Measurements from ENCODE around the gene WNT3A.
"Not testable (repeated sequence)": the region's sequence is repeated elsewhere in the genome, so short reads cannot be mapped to it uniquely, and the experiment has no call there.

The WNT3A gene

GRCh38 chr1:228006786-228007048 is at the start of gene WNT3A:
TSS of gene WNT3A (plus strand) at chr1:228006998. CDS start at chr1:228007129, 131 bp downstream.
- no peak for DNase-seq (ENCODE audit: low spot score)

- no peak for DNase-seq (ENCODE audit: low spot score)
These were observed 48.0 kb upstream of the WNT3A start for GRCh38 chr1:227958617-227959324.

- DNase-seq (ENCODE audit: low spot score) = no peak
These were observed 47.4 kb upstream of the WNT3A start for GRCh38 chr1:227959325-227959860.

- DNase-seq (ENCODE audit: low spot score) = no peak
These were observed 44.9 kb upstream of the WNT3A start for GRCh38 chr1:227961651-227962466.

GRCh38 chr1:227966733-227967132 is 40.1 kb upstream of the WNT3A start:
- DNase-seq (ENCODE audit: low spot score) = not testable (repeated sequence)

- not testable (repeated sequence) for DNase-seq (ENCODE audit: low spot score)
These were observed 39.0 kb upstream of the WNT3A start for GRCh38 chr1:227967815-227968214.

GRCh38 chr1:227970076-227970995 is 36.5 kb upstream of the WNT3A start:
- not testable (repeated sequence) for DNase-seq (ENCODE audit: low spot score)

- DNase-seq (ENCODE audit: low spot score) = not testable (repeated sequence)
These were observed 35.6 kb upstream of the WNT3A start for GRCh38 chr1:227971216-227971615.

- DNase-seq (ENCODE audit: low spot score) = not testable (repeated sequence)
These were observed 35.0 kb upstream of the WNT3A start for GRCh38 chr1:227971643-227972282.

- DNase-seq (ENCODE audit: low spot score) = not testable (repeated sequence)
These were observed 34.5 kb upstream of the WNT3A start for GRCh38 chr1:227972283-227972679.

GRCh38 chr1:227972843-227973374 is 33.9 kb upstream of the WNT3A start:
- not testable (repeated sequence) for DNase-seq (ENCODE audit: low spot score)

GRCh38 chr1:227973724-227974288 is 33.0 kb upstream of the WNT3A start:
- DNase-seq (ENCODE audit: low spot score) = not testable (repeated sequence)

- DNase-seq (ENCODE audit: low spot score) = not testable (repeated sequence)
These were observed 31.1 kb upstream of the WNT3A start for GRCh38 chr1:227975583-227976283.

GRCh38 chr1:227987181-227987580 is 19.6 kb upstream of the WNT3A start:
- no peak for DNase-seq (ENCODE audit: low spot score)

- DNase-seq (ENCODE audit: low spot score) = no peak
These were observed 12.0 kb upstream of the WNT3A start for GRCh38 chr1:227994632-227995300.

- DNase-seq (ENCODE audit: low spot score) = no peak
These were observed 10.4 kb upstream of the WNT3A start for GRCh38 chr1:227996187-227996950.

GRCh38 chr1:227998374-227999055 is 8.3 kb upstream of the WNT3A start:
- no peak for DNase-seq (ENCODE audit: low spot score)
